ACHN (cell line): ENCODE data around the gene HRH4.

ENCODE experiments used
- DNase-seq: peaks from one replicate; pipeline ENCODE4 v3.0.0-alpha.2; 2015
- in situ Hi-C: cut with HindIII; loops from 2 replicates; pipeline ENCODE4 v1.10.0; 2017; ENCODE audit warnings: low sequenced_read_pairs, low pct_ligation_motif_present, low pct_unique_long_range_greater_than_20kb

HRH4 gene

DNA sequence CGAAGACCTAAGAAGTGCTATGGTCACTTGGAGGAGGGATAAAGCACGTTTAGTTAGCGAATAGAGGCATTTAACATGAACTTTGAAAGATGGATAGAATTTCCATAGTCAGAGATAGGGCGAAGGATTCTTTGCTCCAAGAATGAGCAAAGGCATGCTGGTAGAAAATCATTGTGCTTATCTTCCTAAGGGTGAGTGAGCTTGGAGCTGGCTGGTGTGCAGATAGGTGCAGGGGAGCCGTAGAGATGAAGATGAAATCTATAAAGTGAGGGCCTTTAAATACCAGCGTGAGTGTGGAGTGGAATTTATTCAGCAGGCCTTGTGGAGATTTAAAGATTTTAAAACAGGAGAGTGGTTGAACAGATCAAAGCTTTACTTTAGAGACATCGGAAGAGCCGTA lies 1.6 kb downstream of the HRH4 start:
- in situ Hi-C loops, result no loop called here
- DNase-seq, result no peak

DNA sequence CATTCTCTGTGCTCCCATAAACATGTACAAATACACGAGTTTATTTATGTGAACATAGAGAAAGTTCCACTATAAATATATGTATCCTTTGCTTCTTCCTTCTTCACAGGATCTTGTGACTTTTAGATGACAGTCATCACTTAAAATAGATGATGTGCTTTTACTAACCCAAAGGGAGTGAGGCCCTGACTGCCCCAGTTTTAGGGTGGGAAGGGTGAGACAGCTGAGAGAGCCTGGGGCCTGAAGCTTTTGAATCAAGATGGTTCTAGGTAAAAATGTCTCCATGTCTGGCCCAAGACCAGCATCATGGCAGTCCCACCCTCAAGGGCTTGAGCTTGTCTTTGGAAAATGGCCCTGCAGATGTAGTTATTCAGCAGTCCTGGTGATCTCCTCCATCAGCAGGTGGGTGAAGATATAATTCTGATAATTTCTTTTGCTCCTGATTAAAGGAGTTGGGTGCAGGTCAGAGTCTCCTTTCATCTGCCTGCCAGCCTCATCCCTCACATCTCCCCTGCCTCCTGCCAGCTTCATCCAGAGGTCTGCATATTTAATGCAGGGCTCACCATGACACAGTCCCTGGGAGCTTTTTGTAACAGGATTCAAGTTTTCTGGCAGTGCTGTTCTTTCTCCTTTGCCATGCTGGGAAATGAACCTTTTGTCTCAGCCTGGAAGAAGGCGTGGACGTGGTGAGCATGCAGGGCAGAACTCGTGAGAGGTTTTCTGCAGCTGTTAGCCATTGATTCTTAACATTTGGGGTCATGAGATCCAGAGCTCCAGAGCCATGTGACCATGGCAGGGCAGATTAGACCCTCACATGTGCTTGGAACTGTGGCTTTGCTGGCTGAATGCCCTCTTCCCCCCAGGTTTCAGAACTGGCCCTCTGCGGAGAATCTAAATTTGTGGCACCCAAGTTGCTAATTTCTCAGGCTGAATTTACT lies 2.7 kb downstream of the HRH4 start:
- in situ Hi-C loops, result no loop called here
- no peak for DNase-seq

DNA sequence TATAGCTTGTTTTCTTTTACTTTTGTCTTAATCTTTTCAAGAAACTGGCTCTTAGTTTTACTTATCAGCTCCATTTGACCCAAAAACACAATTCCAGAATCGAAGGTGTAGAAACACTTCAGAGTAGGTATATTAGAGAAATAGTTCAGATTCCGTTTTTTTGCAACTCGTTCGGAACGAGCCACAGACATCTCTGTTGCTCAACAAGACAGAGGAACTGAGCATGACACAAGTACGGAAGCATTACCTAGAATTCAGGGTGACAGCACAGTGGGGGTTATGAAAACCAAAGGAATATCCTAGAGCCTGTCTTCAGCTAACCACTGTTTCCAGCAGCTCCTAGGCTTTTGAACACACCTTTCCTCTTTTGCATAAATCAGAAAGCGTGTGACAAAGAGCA lies 5.0 kb downstream of the HRH4 start:
- no peak for DNase-seq
- in situ Hi-C loops, result no loop called here

DNA sequence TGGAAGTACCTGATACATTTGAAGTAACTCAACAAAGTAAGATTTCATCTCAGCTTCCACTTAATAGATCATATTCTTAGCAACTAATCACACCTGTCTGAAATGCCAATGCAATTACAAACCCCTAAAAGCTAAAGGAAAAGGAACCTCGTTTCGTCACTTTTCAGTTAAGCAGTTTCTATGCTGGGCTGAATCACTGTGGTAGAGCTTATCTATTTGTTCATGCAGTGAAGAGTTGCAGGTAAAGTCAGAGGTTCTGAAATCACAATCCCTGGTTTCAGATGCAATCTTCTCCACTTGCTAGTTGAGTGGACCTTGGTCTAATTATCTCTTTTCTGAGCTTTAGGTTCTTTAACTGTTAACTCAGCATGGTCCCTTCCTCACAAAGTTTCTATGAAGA lies 6.3 kb downstream of the HRH4 start:
- in situ Hi-C loops, result no loop called here
- no peak for DNase-seq

DNA sequence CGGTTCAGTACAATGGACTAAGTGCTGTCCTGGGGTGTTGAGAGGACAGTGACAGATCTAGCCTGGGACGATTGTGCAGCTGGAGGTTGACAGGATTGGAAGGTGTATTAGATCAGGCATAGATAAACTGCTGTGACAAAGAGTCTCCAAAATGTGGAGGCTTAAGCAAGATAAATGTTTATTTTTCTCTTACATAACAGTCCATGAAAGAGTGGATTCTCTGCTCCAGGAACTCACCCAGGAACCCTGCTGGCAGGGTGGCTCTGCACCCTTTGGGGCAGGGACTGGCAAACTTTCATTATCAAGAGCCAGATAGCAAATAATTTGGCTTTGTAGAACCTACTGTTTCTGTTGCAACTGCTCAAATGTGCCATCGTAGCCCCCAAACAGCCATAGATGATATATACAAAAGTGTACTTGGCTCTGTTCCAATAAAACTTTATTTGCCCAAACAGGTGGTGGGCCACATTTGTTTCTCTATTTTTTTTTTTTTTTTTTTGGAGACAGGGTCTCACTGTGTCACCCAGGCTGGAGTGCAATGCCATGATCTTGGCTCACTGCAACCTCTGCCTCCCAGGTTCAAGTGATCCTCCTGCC lies 9.7 kb downstream of the HRH4 start:
- in situ Hi-C loops, result no loop called here
- DNase-seq, result no peak

DNA sequence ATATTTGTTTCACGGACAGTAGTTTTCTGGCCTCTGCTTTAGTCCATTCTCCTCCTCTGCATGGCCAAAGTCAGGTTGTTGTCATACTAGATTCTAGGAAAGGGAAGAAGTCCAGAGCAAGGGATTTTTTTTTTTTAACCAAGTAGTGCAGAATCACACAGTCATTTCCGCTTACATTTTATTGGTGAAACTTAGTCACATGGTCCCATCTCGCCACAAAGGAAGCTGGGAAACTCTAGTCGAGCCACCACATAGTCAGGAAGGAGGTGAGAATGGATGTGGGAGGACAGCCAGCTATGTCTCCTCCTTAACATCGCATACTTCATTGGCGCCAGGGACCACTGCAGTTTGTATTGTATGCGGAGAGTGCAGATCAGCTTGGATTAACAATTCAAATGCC lies 10.4 kb downstream of the HRH4 start:
- in situ Hi-C loops, result no loop called here
- DNase-seq, result no peak

DNA sequence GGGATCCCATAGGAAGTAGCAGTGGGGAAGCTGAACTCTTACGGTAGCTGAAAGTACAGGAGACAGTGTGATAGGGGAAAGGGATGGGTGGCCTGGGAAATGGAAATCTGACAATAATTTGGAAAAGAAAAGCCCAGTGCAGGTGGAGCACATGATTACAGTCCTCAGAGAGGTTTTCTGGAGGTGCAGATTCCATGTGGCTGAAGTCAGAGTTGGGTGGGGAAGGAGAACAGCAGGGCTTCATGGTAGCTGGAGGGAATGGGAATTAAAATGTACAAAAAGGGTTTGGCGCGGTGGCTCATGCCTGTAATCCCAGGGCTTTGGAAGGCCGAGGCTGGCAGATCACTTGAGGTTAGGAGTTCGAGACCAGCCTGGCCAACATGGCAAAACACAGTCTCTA lies 12.2 kb downstream of the HRH4 start:
- no peak for DNase-seq
- in situ Hi-C loops, result no loop called here

DNA sequence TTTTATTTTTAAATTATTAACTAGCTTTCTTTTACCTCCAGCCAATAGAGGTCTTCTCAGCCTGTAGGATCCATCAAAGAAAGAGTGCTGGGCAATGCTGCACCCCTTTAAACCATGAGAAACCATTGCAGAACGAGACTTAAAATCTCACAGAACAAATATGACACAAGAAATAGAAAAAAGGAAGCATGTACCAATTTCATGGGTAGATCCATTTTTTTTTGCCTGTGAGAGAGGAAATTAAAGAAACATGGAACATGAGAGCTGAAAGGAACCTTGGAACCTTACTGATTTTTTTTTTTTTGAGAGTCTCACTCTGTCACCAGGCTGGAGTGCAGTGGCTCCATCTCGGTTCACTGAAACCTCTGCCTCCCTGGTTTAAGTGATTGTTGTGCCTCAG lies 14.0 kb downstream of the HRH4 start:
- DNase-seq, result no peak
- in situ Hi-C loops, result no loop called here

DNA sequence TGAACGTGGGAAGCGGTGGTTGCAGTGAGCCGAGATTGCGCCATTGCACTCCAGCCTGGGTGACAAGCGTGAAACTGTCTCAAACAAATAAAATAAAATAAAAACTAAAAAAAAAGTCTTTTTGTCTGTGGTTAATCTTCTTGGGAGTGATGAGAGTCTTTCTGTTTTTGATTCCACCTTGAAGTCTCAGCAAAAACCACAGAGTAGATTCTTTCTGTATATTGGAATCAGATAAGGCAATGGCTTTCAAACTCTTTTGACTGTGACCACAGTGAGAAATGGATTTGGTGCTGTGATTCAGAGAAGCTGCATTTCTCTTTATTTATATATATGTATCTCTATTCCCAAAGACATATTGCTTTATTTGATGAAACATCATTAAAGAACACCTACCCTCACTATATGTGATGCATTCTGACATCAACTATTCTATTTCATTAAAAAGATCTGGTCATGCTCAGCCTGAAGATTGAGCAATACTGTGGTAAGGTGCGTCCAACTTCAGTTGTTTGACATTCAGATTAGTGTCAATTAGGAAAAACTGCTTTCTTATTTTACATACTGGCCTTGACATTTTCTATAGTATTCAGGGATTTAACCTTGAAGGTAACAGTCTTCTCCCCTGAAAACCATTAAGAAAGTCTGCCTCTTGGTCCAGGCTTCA lies 15.6 kb downstream of the HRH4 start:
- in situ Hi-C loops, result no loop called here
- DNase-seq, result no peak

DNA sequence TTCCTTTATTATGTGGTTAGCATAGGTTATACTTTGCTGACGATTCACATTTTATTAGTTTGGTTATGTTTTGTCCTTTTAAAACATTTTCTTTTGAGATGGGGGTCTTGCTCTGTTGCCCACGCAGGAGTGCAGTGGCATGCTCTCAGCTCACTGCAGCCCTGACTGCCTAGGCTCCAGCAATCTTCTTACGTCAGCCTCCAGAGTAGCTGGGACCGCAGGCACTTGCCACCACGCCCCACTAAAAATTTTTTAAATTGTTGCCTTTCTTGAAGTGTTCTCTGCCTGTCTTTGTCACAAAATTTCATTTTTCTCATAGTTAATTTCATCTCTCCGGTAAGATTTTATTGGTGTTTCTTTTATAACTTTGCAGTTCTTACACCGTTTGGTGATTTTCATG lies 18.9 kb downstream of the HRH4 start:
- in situ Hi-C loops, result no loop called here
- no peak for DNase-seq

DNA sequence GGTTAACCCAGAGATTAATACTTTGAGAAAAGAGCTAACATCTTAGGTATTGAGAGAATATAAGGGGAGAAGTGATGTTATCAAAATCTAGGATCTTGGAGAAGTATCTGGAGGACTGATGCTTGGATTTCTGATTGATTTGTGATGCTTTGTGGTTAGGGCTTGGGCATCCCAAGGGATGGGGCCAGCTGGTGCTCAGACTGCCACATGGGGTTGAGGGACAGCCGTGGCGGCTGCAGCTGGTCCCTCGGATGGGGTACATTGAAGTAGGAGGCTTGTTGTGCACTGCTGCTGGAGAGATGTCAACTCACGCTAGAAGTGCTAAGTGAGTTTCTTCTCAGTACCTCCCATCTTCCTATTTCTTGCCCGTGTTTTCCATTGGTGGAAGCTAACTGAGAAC lies 22.4 kb downstream of the HRH4 start:
- in situ Hi-C loops, result no loop called here
- no peak for DNase-seq

DNA sequence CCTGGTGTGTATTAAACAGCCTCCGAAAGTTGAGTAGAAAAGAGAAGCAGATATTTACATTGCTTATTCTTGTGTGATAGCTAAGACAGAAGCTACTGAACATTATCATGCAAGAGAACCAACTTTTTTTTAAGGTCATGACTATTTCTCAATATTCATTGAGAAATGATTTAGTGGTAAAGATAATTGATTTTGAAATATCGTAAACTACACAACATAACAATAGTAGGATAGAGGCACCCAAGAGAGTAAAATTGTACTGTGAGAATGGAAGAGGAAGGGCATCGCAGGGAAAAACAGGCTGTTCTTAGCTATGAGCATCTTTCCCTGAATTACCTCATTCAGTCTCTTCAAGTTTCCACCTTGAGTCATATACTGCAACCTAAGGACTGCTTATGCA lies 25.2 kb downstream of the HRH4 start:
- no peak for DNase-seq
- in situ Hi-C loops, result no loop called here

DNA sequence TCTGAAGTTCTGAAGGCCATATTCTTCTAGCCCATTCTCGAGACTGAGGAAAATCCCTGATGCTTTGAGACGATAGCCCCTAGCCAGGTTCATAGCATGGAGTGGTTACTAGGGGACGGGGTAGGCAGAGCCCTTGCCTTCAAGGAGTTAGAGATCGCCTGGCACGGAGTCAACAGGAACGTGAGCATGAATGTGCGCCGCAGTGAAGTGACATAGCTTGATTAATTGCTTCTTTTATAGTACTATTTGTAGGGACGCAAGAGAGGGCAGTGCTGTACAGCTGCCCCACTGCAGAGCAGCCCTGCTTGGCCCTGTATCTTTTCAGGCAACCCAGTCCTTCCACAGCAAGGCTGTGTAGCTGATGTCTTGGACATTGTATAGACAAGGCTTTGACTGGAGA lies 26.2 kb downstream of the HRH4 start:
- in situ Hi-C loops, result no loop called here
- no peak for DNase-seq

DNA sequence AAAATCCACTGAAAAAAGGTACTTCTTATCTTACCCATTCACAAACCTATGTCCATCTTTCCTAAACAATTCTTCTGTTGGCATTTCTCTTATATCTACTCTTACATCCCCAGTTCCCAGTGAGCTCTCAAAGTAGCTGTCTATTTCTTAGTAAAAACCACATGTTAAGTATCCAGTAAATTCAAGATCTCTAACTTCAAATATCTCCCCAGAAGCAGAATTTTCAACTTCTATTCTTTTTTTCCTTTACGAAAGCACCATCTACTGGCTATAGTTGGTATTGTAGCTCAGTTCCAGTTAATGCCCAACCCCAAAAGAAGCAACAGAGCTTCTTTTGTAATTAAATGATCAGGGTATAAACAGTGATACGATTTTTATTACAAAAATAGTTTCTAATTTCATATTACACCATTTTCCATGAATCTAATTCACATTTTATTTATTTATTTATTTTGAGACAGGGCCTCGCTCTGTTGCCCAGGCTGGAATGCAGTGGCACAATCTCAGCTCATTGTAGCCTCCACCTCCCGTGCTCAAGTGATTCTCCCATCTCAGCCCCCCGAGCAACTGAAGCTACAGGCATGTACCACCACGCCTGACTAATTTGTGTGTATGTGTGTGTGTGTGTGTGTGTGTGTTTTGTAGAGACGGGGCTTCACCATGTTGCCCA lies 28.5 kb downstream of the HRH4 start:
- DNase-seq, result peak; percentile 43
- in situ Hi-C loops, result no loop called here

DNA sequence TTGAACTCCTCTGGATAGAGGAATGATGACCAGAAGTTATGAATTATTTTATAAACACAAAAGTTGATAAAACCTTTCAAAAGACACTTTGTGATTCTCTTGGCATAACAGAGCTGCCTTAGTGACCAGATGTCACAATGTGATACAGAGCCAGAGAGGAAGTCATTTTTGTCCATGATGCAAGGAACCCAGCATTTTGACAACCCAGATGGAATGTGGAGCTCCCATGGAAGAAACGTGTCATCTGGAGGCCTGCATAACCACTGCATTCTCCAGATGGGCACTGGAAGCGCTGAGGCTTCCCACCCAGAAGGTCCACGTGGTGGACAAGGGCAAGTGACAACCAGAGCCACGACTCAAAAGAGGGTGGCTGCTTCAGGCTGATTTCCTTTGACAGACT lies 30.1 kb downstream of the HRH4 start:
- no peak for DNase-seq
- in situ Hi-C loops, result no loop called here

DNA sequence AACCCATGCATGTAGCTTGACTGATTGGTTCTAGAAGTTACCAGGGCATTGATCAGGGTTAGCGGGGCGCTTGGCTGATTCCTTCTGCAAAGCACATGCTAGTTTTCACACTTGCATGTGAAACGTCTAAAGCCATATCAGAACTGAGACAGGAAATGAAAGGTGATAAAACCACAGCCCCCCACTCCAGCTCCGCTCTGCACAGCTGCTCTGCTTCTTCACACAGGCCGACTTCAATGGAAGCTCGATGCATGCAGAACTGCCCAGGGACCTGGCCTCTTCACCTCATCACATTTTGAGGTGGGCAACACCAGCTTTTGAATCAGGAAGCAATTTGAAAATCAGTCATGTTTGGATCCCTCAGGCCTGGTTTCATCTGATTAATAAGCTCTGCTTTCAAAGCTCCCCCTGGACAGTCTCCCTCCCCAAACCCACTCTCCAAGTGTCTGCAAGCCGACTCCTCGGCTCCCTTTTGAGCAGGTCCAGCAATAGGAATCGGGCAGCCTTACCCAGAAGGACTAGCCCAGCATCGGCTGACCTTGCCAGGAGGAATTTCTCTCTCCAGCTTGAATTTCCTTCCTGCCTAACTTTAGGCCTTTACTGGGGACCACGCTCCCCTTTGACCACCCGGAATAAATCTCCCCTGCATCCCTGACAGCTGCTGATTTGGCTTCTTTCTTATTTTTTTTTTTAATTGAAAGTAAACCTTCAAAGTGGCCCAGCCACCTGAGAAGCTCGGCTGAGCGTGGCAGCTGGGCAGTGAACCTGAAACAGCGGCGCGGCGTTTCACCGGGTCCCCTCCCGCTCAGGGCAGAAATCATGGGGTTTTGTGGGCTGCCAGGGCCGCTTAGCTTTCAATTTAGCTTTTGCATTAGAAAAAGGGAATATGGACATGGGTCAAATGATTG lies 31.7 kb downstream of the HRH4 start:
- DNase-seq, result no peak
- in situ Hi-C loops, result no loop called here

DNA sequence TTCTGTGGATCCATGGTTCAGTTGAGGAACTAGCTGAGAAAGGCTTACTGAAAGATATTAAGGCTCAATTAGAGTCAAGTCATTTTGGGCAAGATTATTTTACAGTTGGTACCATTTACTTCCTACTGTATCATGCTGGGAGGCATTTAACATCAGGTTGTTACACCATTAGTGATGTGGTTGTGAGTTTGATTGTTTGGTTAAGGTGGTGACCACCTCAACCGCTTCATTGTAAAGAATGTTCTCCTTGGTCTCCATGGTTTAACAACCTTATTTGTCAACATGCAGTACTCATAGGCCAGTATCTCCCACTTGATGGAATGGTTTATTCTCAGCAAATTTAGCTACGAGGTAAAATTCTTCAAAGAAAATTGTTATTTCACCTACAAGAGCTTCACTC lies 34.1 kb downstream of the HRH4 start:
- DNase-seq, result no peak
- in situ Hi-C loops, result no loop called here

DNA sequence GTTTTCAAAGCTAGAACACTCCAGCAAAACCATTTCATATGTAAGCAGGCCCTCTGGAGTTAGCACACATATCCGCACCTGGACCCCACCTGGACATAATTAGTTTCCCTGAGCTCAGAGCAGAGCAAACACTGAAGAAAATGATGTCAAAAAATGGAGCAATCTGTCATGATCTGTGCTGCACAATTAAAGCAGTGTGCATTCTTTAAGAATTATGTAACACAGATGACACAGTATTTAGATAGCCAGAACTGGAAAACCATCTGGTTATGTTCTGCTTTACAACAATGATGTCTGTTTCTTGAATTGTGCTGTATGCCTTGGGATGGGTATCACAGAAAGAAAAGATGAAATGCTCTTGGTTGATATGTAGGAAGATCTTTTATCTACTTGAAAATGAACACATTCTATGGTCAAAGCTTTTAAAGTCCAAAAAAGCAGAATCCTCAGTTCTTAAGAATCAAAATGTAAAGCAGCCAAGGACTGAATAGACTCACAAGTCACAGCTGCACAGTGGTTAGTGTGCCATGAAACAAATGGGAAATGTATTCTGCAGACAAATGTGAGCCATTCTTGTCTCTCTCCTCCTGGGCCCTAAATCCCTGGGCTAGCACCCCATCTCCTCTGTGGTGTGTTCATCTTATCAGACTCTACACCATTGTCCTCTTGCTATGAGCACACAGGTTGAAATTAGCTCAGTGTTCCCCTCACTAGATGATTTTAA lies 36.8 kb downstream of the HRH4 start:
- in situ Hi-C loops, result no loop called here
- no peak for DNase-seq
